Measurements from ENCODE around the gene GNA12.

DNA sequence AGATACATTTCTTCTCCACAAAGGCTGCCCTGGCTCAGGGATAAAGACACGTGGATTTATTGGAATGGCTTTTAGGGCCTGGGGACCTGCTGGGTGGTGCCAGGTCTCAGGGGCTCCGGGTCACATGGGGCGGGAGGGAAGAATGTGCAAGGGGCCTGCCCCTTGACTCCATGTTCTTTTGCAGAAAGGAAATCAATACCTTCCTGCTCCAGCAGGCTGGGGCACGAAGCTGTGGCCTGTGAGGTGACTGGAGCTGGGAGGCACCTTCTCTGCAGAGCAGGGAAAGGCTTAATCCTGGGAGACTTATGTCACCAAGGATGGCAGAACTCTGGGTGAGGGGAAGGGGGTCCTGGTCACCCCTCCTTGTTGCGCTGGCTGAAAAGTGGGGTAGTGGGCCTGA is 42.3 kb upstream of the GNA12 start:
- TF ChIP-seq, protein P1, sequence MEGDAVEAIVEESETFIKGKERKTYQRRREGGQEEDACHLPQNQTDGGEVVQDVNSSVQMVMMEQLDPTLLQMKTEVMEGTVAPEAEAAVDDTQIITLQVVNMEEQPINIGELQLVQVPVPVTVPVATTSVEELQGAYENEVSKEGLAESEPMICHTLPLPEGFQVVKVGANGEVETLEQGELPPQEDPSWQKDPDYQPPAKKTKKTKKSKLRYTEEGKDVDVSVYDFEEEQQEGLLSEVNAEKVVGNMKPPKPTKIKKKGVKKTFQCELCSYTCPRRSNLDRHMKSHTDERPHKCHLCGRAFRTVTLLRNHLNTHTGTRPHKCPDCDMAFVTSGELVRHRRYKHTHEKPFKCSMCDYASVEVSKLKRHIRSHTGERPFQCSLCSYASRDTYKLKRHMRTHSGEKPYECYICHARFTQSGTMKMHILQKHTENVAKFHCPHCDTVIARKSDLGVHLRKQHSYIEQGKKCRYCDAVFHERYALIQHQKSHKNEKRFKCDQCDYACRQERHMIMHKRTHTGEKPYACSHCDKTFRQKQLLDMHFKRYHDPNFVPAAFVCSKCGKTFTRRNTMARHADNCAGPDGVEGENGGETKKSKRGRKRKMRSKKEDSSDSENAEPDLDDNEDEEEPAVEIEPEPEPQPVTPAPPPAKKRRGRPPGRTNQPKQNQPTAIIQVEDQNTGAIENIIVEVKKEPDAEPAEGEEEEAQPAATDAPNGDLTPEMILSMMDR (conservative IDR thresholded peaks at IDR 0.05; ENCODE audit: low read depth, low read length), result no peak
- TF ChIP-seq POLR2A (IDR thresholded peaks at IDR 0.05; ENCODE audit: low read depth, low read length) (no peak), RCOR1 (IDR thresholded peaks at IDR 0.05; ENCODE audit: insufficient replicate concordance, low read length) (no peak), NFE2L2 (IDR thresholded peaks at IDR 0.05; ENCODE audit: low read depth, low read length) (no peak), RAD21 (IDR thresholded peaks at IDR 0.05; ENCODE audit: low read length) (no peak)

Measured in IMR-90 (cell line).